Effector memory CD4-positive, alpha-beta T cell (primary cell): ENCODE measurements around the gene IL13RA1.
"Not testable (repeated sequence)": the region's sequence is repeated elsewhere in the genome, so short reads cannot be mapped to it uniquely, and the experiment has no call there.

Experiments used
- DNase-seq, 3 donors: peaks; one replicate each; pipeline ENCODE4 v3.0.0-alpha.2; 2020
- H3K27ac ChIP-seq: 2 replicates; pipeline ENCODE4 v1.7.0; 2013; ENCODE audit warnings: mild to moderate bottlenecking, low read length, moderate library complexity; ENCODE audit not compliant: insufficient read depth, poor library complexity, severe bottlenecking
- H3K27me3 ChIP-seq: replicated peaks from 2 replicates; pipeline ENCODE4 v1.7.0; 2013; ENCODE audit warnings: mild to moderate bottlenecking, low read length; ENCODE audit not compliant: insufficient read depth, control insufficient read depth, poor library complexity, severe bottlenecking
- H3K36me3 ChIP-seq: 2 replicates; pipeline ENCODE4 v1.7.0; 2013; ENCODE audit warnings: mild to moderate bottlenecking, low read length, moderate library complexity; ENCODE audit not compliant: control insufficient read depth, insufficient read depth
- H3K4me1 ChIP-seq: 2 replicates; pipeline ENCODE4 v1.7.0; 2013; ENCODE audit warnings: low read length, mild to moderate bottlenecking; ENCODE audit not compliant: control insufficient read depth, insufficient read depth, poor library complexity, severe bottlenecking
- H3K4me3 ChIP-seq: 2 replicates; pipeline ENCODE4 v1.7.0; 2013; ENCODE audit warnings: low read length, low read depth, mild to moderate bottlenecking; ENCODE audit not compliant: insufficient read depth, poor library complexity, severe bottlenecking
- H3K9me3 ChIP-seq: 2 replicates; pipeline ENCODE4 v1.7.0; 2013; ENCODE audit warnings: mild to moderate bottlenecking, low read length, moderate library complexity; ENCODE audit not compliant: control insufficient read depth

The IL13RA1 gene

DNA sequence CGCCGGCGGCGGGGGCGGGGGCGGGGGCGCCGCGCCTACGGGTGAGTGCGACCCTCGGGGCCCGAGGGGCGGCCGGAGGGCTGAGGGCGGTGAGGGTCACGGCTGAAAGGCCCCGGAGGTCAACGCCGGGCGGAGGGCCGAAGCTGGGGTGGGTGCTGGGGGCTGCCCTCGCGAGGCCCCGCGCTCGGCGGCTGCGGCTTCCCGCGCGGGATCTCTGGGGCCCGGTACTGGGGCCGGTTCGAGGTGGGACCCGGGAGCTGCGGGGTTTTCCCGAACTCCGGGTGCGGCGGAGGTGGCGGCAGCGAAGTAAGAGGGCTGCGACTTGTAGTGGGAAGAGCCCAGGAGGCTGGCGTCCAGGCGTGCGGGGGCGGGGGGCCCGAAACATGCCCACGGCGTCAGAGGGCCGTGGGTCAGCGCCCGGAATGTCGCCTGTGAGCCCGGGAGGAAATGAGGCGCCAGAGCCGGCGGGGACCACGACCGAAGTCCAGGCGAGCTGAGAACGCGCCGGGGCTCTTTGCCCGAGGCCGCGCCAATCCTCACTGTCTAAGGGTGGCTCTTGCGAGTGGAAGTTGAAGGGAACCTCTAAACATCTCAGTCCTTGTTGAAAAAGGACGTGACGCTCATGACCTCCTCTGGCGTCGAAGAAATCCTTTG is 407 bp downstream of the IL13RA1 start:
- Histone ChIP-seq H3K27ac (no peak overlapping the region), H3K9me3 (no peaks in the 10 kb centered on the region), H3K4me1 (no peaks in the 10 kb centered on the region), H3K36me3 (no peaks in the 10 kb centered on the region), H3K4me3 (peak overlapping the region; percentile 39), H3K27me3 (no peaks in the 10 kb centered on the region)
- DNase-seq: no peak

DNA sequence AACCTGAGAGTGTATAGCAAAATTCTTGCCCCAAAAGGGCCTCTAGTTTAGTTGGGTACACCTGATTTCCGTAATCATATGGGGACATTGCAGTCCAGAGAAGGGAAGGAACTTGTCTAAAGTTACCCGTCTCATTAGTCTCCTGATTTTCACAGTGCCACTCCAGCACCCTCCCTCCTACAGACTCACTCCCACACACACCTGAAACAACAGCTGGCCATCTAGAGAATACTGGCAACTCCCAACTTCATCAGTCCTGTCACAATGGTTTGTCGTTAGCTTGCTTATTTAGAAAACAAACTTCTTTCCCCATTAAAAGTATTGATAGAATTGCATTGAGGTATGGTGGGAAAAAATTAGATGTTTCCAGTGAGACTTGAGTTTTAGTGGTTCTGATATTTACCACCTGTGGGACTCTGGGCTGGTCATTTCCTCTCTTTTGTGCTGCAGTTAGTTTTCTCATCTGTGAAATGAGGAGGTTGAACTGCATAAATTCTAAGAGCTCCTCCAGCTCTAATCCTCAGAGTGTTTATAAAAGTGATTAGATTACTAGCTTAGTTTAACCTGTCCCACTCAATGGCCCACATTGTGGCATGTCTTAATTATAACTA is 1.7 kb downstream of the IL13RA1 start:
- Histone ChIP-seq H3K27ac (no peak overlapping the region), H3K4me1 (no peaks in the 10 kb centered on the region), H3K36me3 (no peaks in the 10 kb centered on the region), H3K27me3 (no peaks in the 10 kb centered on the region), H3K4me3 (no peak overlapping the region), H3K9me3 (no peaks in the 10 kb centered on the region)
- no peak for DNase-seq

DNA sequence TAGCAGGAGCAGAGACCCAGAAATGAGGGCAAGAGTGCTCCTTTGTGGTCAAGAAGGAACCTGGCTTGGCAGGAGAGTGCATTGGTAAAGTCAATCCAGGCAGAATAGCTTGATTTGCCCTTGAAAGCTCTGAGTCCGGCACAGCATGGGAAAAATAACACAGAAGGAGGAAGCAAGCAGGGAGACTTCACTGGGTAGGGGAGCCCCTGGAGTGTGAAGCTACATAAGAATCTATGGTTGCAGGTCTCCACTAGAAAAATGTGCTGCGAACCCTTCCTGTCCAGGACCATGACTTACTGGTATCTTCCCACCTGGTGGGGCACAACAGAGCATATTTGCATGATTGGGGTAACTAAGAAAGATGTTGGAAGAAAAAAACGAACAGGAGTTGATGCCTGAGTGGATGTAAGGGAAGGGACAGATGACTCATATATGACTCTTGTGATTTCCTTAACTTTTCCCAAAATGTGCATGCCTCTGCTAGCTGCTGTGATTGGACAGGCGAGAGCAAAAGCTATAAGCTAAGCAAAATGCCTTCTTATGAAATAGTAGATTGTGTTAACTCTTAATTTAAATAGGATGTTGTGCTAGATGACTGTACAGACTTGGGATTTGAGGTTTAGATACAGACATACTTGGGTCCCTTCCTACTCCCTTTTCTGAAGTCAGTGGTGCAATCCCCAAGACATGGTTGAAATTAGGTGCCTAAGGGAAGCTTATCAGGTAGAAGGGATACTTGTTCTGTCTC is 3.3 kb downstream of the IL13RA1 start:
- Histone ChIP-seq H3K36me3 (no peaks in the 10 kb centered on the region), H3K4me3 (no peak overlapping the region), H3K9me3 (no peaks in the 10 kb centered on the region), H3K27me3 (no peaks in the 10 kb centered on the region), H3K4me1 (no peaks in the 10 kb centered on the region), H3K27ac (no peak overlapping the region)
- no peak for DNase-seq

DNA sequence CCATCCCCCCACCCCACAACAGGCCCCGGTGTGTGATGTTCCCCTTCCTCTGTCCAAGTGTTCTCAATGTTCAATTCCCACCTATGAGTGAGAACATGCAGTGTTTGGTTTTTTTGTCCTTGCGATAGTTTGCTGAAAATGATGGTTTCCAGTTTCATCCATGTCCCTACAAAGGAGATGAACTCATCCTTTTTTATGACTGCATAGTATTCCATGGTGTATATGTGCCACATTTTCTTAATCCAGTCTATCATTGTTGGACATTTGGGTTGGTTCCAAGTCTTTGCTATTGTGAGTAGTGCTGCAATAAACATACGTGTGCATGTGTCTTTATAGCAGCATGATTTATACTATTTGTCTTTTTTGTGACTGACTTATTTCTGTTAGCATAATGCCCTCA is 5.1 kb downstream of the IL13RA1 start:
- not testable (repeated sequence) for H3K27ac ChIP-seq, H3K9me3 ChIP-seq, H3K27me3 ChIP-seq, DNase-seq, H3K4me3 ChIP-seq, H3K36me3 ChIP-seq, H3K4me1 ChIP-seq

DNA sequence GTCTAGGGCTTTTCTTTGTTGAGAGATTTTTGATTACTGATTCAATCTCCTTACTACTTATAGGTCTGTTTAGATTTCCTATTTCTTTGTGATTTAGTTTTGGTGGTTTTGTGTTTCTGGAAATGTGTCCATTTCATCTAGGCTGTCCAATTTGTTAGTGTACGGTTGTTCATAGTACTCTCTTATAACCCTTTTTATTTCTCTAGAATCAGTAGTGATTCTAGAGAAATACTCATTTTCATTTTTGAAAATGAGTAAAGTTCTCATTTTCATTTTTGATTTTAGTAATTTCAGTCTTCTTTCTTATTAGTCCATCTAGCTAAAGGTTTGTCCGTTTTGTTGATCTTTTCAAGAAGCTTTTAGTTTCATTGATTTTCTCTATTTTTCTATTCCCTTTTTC is 7.5 kb downstream of the IL13RA1 start:
- no peak overlapping the region for H3K4me3 ChIP-seq
- no peaks in the 10 kb centered on the region for H3K27me3 ChIP-seq
- no peak overlapping the region for H3K27ac ChIP-seq
- no peak for DNase-seq
- H3K36me3 ChIP-seq: no peaks in the 10 kb centered on the region
- no peaks in the 10 kb centered on the region for H3K4me1 ChIP-seq
- H3K9me3 ChIP-seq: no peaks in the 10 kb centered on the region

DNA sequence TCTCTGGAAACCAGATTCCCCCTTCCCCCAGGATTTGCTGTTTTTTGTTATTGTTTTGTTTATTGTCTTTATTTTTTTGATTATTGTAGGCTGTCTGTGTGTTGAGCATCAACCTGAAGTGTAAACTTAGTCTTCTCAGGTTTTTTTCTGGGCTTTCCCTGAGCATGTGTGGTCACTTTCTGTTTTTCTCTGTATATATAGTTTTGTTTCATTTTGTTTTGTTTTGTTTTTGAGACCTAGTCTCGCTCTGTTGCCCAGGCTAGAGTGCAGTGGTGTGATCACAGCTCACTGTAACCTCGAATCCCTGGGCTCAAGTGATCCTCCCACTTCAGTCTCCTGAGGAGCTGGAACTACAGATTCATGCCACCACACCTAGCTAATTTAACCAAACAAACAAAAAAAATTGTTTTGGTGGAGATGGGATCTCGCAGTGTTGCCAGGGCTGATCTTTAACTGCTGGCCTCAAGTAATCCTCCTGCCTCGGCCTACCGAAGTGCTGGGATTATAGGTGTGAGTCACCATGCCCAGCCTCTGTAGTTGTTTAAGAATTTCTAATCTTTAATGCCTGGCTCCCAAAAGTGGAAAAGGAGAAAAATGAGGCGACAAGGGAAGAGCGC is 9.1 kb downstream of the IL13RA1 start:
- Histone ChIP-seq H3K27ac (no peak overlapping the region), H3K27me3 (no peaks in the 10 kb centered on the region), H3K9me3 (no peaks in the 10 kb centered on the region), H3K4me3 (no peak overlapping the region), H3K36me3 (no peaks in the 10 kb centered on the region), H3K4me1 (no peaks in the 10 kb centered on the region)
- no peak for DNase-seq

DNA sequence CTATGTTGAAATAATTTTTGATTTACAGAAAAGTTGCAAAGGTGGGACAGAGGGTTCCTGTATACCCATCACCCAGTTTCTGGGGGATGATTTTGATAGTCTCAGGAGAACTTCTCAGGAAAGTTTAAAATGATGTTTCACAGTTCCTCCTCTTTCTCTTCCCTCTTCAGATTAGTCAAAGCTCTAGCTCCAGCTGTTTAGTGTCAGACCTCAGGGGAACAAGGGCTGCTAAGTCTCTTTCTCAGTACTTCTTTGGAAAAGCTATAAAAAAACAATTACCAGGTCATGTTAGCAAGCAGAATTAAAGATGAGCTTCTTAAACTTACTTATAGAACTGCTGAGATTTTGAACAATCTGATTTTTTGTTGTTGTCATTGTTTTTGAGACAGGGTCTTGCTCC is 12.2 kb downstream of the IL13RA1 start:
- H3K36me3 ChIP-seq: no peaks in the 10 kb centered on the region
- no peak for DNase-seq

DNA sequence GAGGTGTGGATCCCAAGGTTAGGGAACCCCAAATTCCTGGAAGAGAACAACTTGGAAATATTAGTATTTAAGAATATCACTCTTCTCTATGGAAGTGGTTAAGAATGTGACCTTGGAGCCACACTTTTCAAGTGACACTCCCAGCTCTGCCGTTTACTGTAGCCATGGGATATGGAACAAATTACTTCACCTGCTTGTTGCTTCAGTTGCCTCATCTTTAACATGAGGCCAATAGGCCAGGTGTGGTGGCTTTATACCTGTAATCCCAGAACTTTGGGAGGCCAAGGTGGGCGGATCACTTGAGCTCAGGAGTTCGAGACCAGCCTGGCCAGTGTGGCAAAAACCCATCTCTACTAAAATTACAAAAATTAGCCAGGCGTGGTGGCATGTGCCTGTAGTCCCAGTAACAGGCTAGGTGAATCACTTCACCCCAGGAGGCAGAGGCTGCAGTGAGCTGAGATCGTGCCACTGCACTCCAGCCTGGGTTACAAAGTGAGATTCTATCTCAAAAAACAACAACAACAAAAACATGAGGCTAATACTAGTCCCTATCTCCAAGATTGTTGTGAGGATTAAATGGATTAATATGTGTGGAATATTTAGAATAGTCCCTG is 13.0 kb downstream of the IL13RA1 start:
- no peaks in the 10 kb centered on the region for H3K9me3 ChIP-seq
- no peak overlapping the region for H3K27ac ChIP-seq
- H3K36me3 ChIP-seq: no peaks in the 10 kb centered on the region
- DNase-seq: no peak
- H3K27me3 ChIP-seq: no peaks in the 10 kb centered on the region
- H3K4me1 ChIP-seq: no peaks in the 10 kb centered on the region
- no peak overlapping the region for H3K4me3 ChIP-seq

More for the DNA sequence above, 12.2 kb downstream of the IL13RA1 start:
- H3K9me3 ChIP-seq: no peaks in the 10 kb centered on the region
- H3K27ac ChIP-seq: no peak overlapping the region
- H3K27me3 ChIP-seq: no peaks in the 10 kb centered on the region
- H3K4me1 ChIP-seq: no peaks in the 10 kb centered on the region
- H3K4me3 ChIP-seq: no peak overlapping the region

DNA sequence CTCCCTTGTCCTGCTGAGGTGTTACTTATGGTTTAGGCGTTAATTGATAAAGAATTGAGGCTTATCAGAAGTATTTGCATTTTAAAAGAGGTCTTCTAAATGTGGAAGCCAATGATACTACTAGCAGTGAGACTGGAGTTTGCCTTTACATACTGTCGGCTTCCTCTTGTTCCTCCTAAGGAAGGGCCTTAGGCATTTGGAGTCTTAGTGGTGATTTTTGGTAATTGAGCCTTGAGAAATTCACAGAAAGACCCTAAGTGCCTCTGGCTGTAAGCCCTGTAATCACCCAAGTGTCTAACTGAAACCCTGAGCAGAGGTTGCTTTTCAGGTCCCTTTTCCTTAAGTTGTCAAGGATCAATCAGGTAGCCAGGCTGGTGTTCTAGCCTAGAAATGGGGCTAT is 14.8 kb downstream of the IL13RA1 start:
- H3K4me1 ChIP-seq: no peaks in the 10 kb centered on the region
- H3K4me3 ChIP-seq: no peak overlapping the region
- no peak overlapping the region for H3K27ac ChIP-seq
- H3K27me3 ChIP-seq: no peaks in the 10 kb centered on the region
- DNase-seq: no peak
- no peaks in the 10 kb centered on the region for H3K9me3 ChIP-seq
- H3K36me3 ChIP-seq: no peaks in the 10 kb centered on the region
